HCT116 (cell line): Measurements from ENCODE around the gene CCDC83. TPM values are rescaled to one million over a fixed set of nuclear protein-coding genes. Genes with fewer than 3 reads are reported as not detected.

Source experiments
- ATAC-seq: fragments of 200-7000 bp; cut with Tn5 transposase; 2 replicates; pipeline ENCODE4 v1.9.1; 2020; ENCODE audit warnings: mild to moderate bottlenecking, moderate library complexity
- BruUV-seq: library from RNA; stranded (reverse); fragments of 400-500 nt; replicated peaks from 2 replicates; lab custom pipeline; 2021; lab: Mats Ljungman, UMichigan
- CTCF ChIA-PET: fragments of 300-600 bp; sonication (Branson Sonifier 250); formaldehyde crosslinking; loops from one replicate; lab custom pipeline; 2021; ENCODE audit warnings: antibody characterized with exemption; lab: Charles Lee
- POLR2A ChIA-PET: fragments of 300-600, 350-600 bp; sonication (Branson Sonifier 250); formaldehyde crosslinking; loops from one replicate; lab custom pipeline; 2021; ENCODE audit warnings: antibody characterized with exemption; lab: Charles Lee
- RAD21 ChIA-PET, 2 experiments: fragments of 300-600 bp; sonication (Branson Sonifier 250); formaldehyde crosslinking; loops; one replicate each; lab custom pipeline; 2023; ENCODE audit warnings: low total read pairs in 2 of 2; ENCODE audit not compliant: uncharacterized antibody in 2 of 2, unreplicated experiment in 2 of 2, low non-redundant PET in 1 of 2; lab: Charles Lee
- DNase-seq: peaks from one replicate; pipeline ENCODE4 v3.0.0-alpha.2; 2010; ENCODE audit warnings: low read depth, low spot score
- H2AFZ ChIP-seq: fragments of 200-600 bp; shearing (Covaris generic), sonication (generic); 2 replicates; pipeline ENCODE4 v1.6.1; 2017; ENCODE audit warnings: low read depth, mixed run types, mixed read lengths, antibody characterized with exemption, low read length; ENCODE audit not compliant: poor library complexity, severe bottlenecking
- H3K27ac ChIP-seq: 2 replicates; pipeline ENCODE4 v1.5.1; 2012; ENCODE audit warnings: low read depth, low read length
- H3K27me3 ChIP-seq: fragments of 200-600 bp; sonication (generic); 2 replicates; pipeline ENCODE4 v1.6.1; 2016; ENCODE audit warnings: mixed run types, low read length, mixed read lengths; ENCODE audit not compliant: insufficient read depth
- H3K36me3 ChIP-seq, 2 experiments: fragments of 200-500 bp in 1 of 2; fragments of 200-600 bp in 1 of 2; sonication (Bioruptor generic) in 1 of 2; sonication (generic) in 1 of 2; 2 replicates each; pipeline versions ENCODE4 v1.5.1 to v1.6.1; 2014 to 2016; ENCODE audit warnings: low read length in 2 of 2, inconsistent platforms in 1 of 2, mixed read lengths in 1 of 2, mixed run types in 1 of 2; ENCODE audit not compliant: insufficient read depth in 2 of 2, control insufficient read depth in 1 of 2
- H3K4me1 ChIP-seq, 2 experiments: fragments of 200-600 bp in 1 of 2; sonication (generic) in 1 of 2; 2 replicates each; pipeline versions ENCODE4 v1.5.1 to v1.6.1; 2012 to 2017; ENCODE audit warnings: low read length in 2 of 2, inconsistent platforms in 1 of 2, mild to moderate bottlenecking in 1 of 2, mixed read lengths in 1 of 2, mixed run types in 1 of 2, moderate library complexity in 1 of 2; ENCODE audit not compliant: insufficient read depth in 2 of 2, control insufficient read depth in 1 of 2
- H3K4me2 ChIP-seq: fragments of 200-600 bp; sonication (generic); 2 replicates; pipeline ENCODE4 v1.6.1; 2017; ENCODE audit warnings: mixed run types, low read length, mixed read lengths
- H3K4me3 ChIP-seq, 2 experiments: fragments of 200-600 bp in 1 of 2; sonication (generic) in 1 of 2; replicated peaks in 1 of 2; 2 replicates each; pipeline ENCODE4 v1.5.1; 2011 to 2016; ENCODE audit warnings: low read length in 2 of 2, control low read depth in 1 of 2, low read depth in 1 of 2, mild to moderate bottlenecking in 1 of 2, mixed read lengths in 1 of 2, mixed run types in 1 of 2
- H3K79me2 ChIP-seq: fragments of 200-600 bp; sonication (generic); 2 replicates; pipeline ENCODE4 v1.6.1; 2017; ENCODE audit warnings: mild to moderate bottlenecking, mixed run types, low read length, moderate library complexity, mixed read lengths; ENCODE audit not compliant: insufficient read depth
- H3K9ac ChIP-seq: fragments of 200-600 bp; sonication (generic); 2 replicates; pipeline ENCODE4 v1.6.1; 2016; ENCODE audit warnings: low read length, mixed read lengths
- H3K9me2 ChIP-seq: fragments of 200-600 bp; sonication (generic), shearing (Covaris generic); 2 replicates; pipeline ENCODE4 v1.6.1; 2017; ENCODE audit warnings: mixed run types, mild to moderate bottlenecking, moderate library complexity; ENCODE audit not compliant: insufficient read depth
- H3K9me3 ChIP-seq, 2 experiments: fragments of 200-500 bp in 1 of 2; fragments of 200-600 bp in 1 of 2; sonication (Bioruptor generic) in 1 of 2; sonication (generic) in 1 of 2; 2 replicates each; pipeline ENCODE4 v1.6.1; 2014 to 2017; ENCODE audit warnings: low read length in 2 of 2, mixed read lengths in 2 of 2, inconsistent platforms in 1 of 2, low read depth in 1 of 2, mild to moderate bottlenecking in 1 of 2, mixed run types in 1 of 2, moderate library complexity in 1 of 2; ENCODE audit not compliant: control insufficient read depth in 1 of 2, insufficient read depth in 1 of 2
- H4K20me1 ChIP-seq: fragments of 200-600 bp; sonication (generic), shearing (Covaris generic); 2 replicates; pipeline ENCODE4 v1.6.1; 2017; ENCODE audit warnings: mixed run types, mild to moderate bottlenecking, moderate library complexity; ENCODE audit not compliant: insufficient read depth
- CBX3 ChIP-seq: IDR thresholded peaks from 2 replicates; pipeline ENCODE4 v1.6.1; 2012; ENCODE audit warnings: low read depth
- EGR1 ChIP-seq: IDR thresholded peaks from 2 replicates; pipeline ENCODE4 v1.6.1; 2012; ENCODE audit warnings: low read depth
- EZH2phosphoT487 ChIP-seq: fragments of 200-600 bp; IDR thresholded peaks from 2 replicates; pipeline ENCODE4 v1.6.1; 2018; ENCODE audit warnings: antibody characterized with exemption, borderline replicate concordance
- RAD21 ChIP-seq: IDR thresholded peaks from 2 replicates; pipeline ENCODE4 v1.6.1; 2012; ENCODE audit warnings: low read depth, mild to moderate bottlenecking
- intact Hi-C: fragments of 100-400 bp; cut with micrococcal nuclease; formaldehyde crosslinking; loops from 2 replicates; pipeline ENCODE4 v1.10.0; 2022
- total RNA-seq: library from RNA; stranded (reverse); gene quantifications from one replicate; pipeline ENCODE4 v1.2.1, GENCODE V29; 2021; ENCODE audit not compliant: unreplicated experiment
- TF ChIP-seq, protein P1 (sequence below), 3 experiments: fragments of 200-600 bp in 1 of 3; sonication (generic) in 1 of 3; IDR thresholded peaks in 2 of 3; conservative IDR thresholded peaks in 1 of 3; 2 replicates each; pipeline ENCODE4 v1.5.1; 2012 to 2017; ENCODE audit warnings: low read depth in 2 of 3, low read length in 2 of 3, antibody characterized with exemption in 1 of 3, borderline replicate concordance in 1 of 3, control low read depth in 1 of 3, mild to moderate bottlenecking in 1 of 3, mixed read lengths in 1 of 3, mixed run types in 1 of 3, moderate library complexity in 1 of 3; ENCODE audit not compliant: insufficient read depth in 1 of 3

The CCDC83 gene
- total RNA-seq, 1 experiment from 2014 or later: not detected

DNA sequence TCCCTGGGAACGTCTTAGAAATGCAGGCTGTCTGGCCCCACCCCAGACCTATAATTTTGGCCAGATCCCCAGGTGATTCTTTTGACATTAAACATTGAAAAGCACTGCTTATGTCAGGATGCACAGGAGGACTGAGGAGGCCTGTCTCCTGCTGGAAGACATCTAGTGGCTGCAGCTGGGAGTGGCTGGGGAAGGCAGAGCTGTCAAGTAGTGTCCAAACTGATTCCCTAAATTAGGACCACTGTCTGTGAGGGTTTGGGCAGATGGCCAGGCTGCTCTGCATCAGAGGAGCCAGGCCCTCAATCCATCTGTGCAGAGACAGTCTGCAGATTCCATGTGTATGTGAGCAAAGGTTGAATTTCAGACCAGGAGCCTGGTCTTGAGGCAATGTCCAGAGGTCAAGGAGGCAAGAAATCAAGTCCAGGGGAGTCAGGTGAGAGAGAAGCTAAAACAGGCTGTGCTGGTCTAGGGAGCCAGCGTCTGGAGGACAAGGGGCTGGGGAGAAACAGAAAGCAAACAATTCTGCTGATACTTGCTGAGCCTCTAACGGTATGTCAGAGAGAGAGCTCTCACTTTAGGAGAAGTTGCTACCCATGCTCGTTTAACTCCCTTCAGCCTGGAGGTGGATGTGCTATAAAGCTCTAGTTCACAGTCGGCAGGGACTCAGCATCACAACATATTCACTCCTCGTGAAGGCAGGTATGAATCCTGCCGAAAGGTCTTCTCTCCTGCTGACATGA is 28.9 kb upstream of the CCDC83 start:
- no peaks in the 10 kb centered on the region for H3K27me3 ChIP-seq
- ChIA-PET POLR2A (no interaction called here), CTCF (no interaction called here), RAD21 (no interaction called here)
- H3K9me2 ChIP-seq: no peaks in the 10 kb centered on the region
- H4K20me1 ChIP-seq: no peaks in the 10 kb centered on the region
- H3K9me3 ChIP-seq: no peaks in the 10 kb centered on the region
- DNase-seq (no peak), ATAC-seq (peak; percentile 70)
- H2AFZ ChIP-seq: no peak overlapping the region
- peak overlapping the region; percentile 22; the same call in 1 of the 2 replicates for H3K4me2 ChIP-seq
- no peak overlapping the region for H3K9ac ChIP-seq
- TF ChIP-seq, protein P1, sequence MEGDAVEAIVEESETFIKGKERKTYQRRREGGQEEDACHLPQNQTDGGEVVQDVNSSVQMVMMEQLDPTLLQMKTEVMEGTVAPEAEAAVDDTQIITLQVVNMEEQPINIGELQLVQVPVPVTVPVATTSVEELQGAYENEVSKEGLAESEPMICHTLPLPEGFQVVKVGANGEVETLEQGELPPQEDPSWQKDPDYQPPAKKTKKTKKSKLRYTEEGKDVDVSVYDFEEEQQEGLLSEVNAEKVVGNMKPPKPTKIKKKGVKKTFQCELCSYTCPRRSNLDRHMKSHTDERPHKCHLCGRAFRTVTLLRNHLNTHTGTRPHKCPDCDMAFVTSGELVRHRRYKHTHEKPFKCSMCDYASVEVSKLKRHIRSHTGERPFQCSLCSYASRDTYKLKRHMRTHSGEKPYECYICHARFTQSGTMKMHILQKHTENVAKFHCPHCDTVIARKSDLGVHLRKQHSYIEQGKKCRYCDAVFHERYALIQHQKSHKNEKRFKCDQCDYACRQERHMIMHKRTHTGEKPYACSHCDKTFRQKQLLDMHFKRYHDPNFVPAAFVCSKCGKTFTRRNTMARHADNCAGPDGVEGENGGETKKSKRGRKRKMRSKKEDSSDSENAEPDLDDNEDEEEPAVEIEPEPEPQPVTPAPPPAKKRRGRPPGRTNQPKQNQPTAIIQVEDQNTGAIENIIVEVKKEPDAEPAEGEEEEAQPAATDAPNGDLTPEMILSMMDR (IDR thresholded peaks at IDR 0.05 in 2 of 3, conservative IDR thresholded peaks at IDR 0.05 in 1 of 3; ENCODE audit: borderline replicate concordance in 1 of 3, insufficient read depth in 1 of 3, low read depth in 2 of 3, low read length in 2 of 3): peak; percentile 47 to 72 (median 70); a peak in 5 of 6 replicates
- peak; percentile 63 for TF ChIP-seq RAD21
- TF ChIP-seq CBX3: 0 out of 2 replicates have a peak, but pooled peaks have one; percentile 28
- no peak for TF ChIP-seq EGR1
- no peak for TF ChIP-seq EZH2phosphoT487
- H3K36me3 ChIP-seq: no peaks in the 10 kb centered on the region
- intact Hi-C loops: loop anchor here (2.0 to 10.0 kb wide), 3 partner anchors 131 to 229 kb away; partner anchors contain the start of gene CREBZF
- no peaks in the 10 kb centered on the region for H3K79me2 ChIP-seq
- BruUV-seq: no TSS peak
- peaks cover 26 to 60% of the 10 kb centered on the region in 2 experiments for H3K4me1 ChIP-seq
- no peak overlapping the region for H3K27ac ChIP-seq
- no peak overlapping the region for H3K4me3 ChIP-seq
